Head of caudate nucleus (tissue), 42 donors: Measurements from ENCODE around the gene ANKRD28.

Source experiments
- DNase-seq, 42 donors: peaks; one replicate each; pipeline versions ENCODE4 v3.0.0 to v3.0.0-alpha.2; 2020 to 2021; ENCODE audit warnings: mixed read lengths in 7 of 42
- intact Hi-C: fragments of 100-400 bp; cut with DNase I; formaldehyde crosslinking; loops from one replicate; pipeline ENCODE4 v1.15.0; 2022

The ANKRD28 gene

GRCh38 chr3:15808679-15809310 lies 11.0 kb upstream of the ANKRD28 start:
- intact Hi-C loops: no loop called here
- DNase-seq: no peak

GRCh38 chr3:15805756-15806266 lies 8.0 kb upstream of the ANKRD28 start:
- DNase-seq: no peak
- intact Hi-C loops: no loop called here

GRCh38 chr3:15804553-15805095 lies 6.8 kb upstream of the ANKRD28 start:
- no peak for DNase-seq
- intact Hi-C loops: no loop called here

DNA sequence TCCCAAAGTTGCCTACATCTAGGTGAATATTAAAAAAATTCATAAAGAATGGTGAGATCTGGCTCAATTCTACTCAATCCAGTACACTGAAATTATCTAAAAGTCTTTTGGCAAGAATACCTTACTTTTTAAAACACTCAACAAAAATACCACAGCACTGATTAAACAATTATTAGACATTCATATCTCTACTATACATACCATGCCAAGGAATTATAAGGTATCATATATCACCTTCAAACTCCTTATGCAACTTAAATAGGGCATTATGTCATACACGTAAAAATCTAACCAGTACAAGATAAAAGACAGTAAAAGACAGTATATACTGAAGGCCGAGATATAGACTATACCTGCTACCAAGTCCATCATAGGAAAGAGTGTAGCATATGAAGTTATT lies 6.1 kb upstream of the ANKRD28 start:
- intact Hi-C loops: no loop called here
- no peak for DNase-seq

DNA sequence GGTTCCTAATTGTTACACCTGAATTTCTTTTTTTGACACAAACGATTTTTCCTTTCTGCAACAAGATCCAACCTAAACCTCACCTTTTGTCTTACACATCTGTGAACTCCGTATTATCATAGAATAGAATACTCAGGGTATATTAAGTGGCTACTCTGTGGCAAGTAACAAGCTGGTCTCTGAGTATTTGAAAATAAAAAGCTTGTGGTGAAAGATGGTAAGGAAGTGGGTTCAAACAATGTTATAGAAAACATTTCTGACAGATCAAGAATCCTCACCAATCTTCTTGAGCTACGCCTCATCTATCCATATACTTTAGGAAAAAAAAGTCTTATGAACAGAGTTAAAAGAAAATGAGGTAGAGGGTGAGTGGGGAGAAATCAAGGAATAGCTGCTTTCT lies 3.5 kb upstream of the ANKRD28 start:
- DNase-seq: no peak
- intact Hi-C loops: no loop called here

DNA sequence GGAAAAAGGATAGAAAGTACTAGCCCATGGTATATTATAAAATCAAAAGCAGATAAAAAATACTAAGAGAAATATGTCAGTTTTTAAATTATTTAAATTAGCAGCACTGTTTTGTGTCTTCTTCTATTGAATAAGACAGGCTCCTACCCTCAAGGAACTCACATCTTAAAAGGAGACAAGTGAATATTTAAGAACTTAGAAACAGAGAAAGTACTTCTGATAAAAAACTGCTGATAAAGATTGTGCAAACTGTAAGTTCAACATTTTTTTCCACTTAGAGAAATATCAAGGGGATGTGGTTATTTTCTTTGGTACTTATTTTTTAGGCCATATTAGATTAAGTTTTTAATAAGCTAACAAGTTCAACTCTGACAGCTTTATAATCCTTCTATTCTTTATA lies 3.0 kb upstream of the ANKRD28 start:
- intact Hi-C loops: no loop called here
- no peak for DNase-seq

DNA sequence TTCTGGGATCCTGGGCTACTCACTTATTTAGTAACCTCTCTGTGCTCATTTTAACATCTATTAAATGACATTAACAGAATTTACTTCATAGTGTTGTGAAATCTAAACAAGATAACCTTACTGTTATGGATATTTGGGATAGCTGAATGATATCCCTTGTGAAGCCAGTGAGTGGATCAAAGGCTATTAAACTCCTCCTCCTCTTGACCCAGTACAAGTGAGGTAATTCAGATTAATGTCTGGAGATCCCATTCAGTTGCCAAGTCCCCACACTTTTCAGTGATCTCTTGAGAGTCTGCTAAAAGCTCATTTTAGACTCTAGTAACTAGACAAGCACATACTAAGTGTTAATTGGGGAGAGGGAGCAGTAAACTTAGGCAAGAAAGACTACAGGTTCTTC lies 2.5 kb upstream of the ANKRD28 start:
- DNase-seq: no peak
- intact Hi-C loops: no loop called here

DNA sequence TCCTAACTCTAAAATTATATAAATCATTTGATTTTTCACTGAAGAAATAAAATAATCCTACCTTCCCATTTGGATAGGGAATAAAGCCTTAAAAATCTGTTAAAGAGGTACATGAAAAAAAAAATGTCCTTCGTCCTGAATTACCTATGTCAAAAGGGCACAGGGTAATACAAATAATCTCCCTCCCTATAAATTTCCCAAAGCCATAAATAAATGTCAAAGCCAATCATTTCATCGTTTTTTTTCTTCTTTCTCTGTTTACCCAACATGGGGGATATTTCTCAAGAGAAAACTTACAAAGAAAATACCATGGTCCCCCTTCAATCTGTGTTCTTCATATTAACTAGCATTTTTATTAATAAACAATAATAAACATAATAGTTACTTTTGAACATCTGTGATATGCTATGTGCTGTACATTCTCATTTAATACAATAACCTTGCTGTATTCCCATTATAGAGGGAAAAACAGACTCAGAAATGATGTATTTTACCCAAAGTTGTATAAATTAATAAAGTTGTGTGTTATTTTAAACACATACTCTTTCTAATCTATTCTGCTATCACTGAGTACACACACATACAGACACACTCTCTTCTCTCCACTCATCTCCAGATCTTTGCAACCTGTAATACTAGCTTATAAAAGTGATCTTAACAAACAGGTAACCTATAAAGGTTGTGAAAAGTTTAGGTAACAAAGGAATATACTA lies 910 bp upstream of the ANKRD28 start:
- DNase-seq: no peak
- intact Hi-C loops: loop anchor here (5.0 kb wide), 1 partner anchor 166 kb away; no protein-coding TSS in a partner anchor

- DNase-seq: peak in 37 of 42 donors; percentile 10 to 77 (median 46)
- intact Hi-C loops: loop anchor here (5.0 kb wide), 1 partner anchor 165 kb away; no protein-coding TSS in a partner anchor
These were observed 773 bp downstream of the ANKRD28 start for GRCh38 chr3:15796771-15797641.

DNA sequence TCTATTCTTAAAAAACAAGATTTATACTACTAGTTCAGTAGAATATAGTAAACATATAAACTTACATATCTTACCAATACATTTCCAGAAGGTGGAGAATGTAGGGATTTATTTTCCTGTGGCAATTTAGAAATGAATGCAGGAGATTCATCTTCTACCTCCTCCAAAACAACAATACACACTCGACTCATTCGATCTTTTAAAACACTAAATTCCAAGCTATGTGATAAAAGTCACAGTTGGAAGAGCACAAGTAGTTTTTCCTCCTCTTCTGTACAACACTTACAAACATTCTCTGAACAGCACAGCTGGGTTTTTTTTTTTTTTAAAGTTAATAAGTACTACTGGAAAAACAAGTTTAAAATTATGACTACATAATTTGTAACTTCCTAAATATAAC lies 1.4 kb downstream of the ANKRD28 start:
- DNase-seq: no peak
- intact Hi-C loops: loop anchor here (5.0 kb wide), 1 partner anchor 164 kb away; no protein-coding TSS in a partner anchor

GRCh38 chr3:15795651-15796308 lies 2.0 kb downstream of the ANKRD28 start:
- DNase-seq: no peak
- intact Hi-C loops: loop anchor here (5.0 kb wide), 1 partner anchor 163 kb away; no protein-coding TSS in a partner anchor

GRCh38 chr3:15794842-15795650 lies 2.7 kb downstream of the ANKRD28 start:
- intact Hi-C loops: loop anchor here (5.0 kb wide), 1 partner anchor 163 kb away; no protein-coding TSS in a partner anchor
- no peak for DNase-seq

DNA sequence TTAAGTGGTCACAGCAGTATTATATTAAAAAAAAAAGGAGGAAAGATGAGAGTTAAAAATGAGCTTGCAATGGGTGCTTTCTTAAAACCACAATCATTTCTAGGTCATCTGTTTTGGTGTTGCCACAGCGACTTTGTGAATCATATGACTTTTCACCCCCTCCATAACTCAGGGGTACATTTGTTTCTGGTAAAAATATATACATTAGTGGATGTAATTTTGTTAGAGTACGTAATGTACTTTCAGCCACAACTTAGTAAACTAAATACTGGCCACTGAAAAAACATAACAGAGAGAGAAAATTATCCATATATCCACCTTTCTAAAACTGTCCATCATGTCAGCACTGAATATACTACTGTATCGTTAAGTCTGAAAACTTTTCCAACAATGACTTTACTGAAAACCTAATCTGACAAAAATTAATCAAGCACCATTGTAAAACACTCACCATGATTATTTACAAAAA lies 3.4 kb downstream of the ANKRD28 start:
- DNase-seq: no peak
- intact Hi-C loops: no loop called here

GRCh38 chr3:15791525-15791924 lies 6.3 kb downstream of the ANKRD28 start:
- intact Hi-C loops: no loop called here
- DNase-seq: no peak

DNA sequence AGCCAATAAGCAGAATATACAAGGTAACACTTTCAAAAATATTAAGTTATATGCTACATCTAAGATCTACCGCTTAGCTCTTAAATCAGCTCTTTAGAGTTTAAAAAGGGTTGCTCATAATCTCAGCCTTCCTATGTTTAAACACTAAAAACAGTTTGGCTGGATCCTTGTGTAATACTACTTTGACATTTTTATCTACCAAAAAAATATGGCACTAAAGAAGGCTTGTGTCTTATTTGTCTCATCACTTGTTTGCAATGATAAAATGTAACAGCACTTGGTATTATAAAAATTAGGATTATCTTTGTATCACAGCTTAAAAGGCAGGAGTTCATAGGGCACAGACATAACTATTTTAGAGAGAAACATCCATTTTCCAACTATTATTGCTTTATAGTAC lies 9.8 kb downstream of the ANKRD28 start:
- intact Hi-C loops: no loop called here
- DNase-seq: no peak

GRCh38 chr3:15787526-15787925 lies 10.3 kb downstream of the ANKRD28 start:
- intact Hi-C loops: no loop called here

DNA sequence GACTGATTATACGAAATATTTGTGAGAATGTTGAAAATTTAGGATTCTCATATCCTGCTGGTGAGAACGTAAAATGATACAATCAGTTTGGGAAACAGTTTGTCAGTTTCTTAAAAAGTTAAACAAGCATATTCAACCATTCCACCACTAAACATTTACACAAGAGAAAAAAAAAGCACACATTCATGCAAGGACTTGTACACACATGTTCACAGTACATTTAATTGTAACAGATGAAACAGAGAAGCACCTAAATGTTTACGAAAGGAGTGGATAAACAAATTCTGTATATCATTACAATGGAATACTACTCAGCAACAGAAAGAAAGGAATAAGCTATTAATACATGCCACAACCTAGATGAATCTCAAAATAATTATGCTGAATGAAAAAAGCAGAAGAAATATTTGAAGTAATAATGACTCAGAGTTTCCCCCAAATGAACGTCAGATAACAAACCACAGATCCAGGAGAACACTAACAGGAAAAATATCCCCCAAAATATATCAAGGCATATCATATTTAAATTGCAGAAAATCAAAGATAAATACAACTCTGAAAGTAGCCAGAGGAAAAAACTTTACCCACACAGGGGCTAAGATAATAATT lies 14.3 kb downstream of the ANKRD28 start:
- intact Hi-C loops: no loop called here
- no peak for DNase-seq

More at GRCh38 chr3:15787526-15787925, 10.3 kb downstream of the ANKRD28 start:
- no peak for DNase-seq
